Measurements from ENCODE around the gene HLA-DQB1.
"Not testable (repeated sequence)": the region's sequence is repeated elsewhere in the genome, so short reads cannot be mapped to it uniquely, and the experiment has no call there.

Gene HLA-DQB1

DNA sequence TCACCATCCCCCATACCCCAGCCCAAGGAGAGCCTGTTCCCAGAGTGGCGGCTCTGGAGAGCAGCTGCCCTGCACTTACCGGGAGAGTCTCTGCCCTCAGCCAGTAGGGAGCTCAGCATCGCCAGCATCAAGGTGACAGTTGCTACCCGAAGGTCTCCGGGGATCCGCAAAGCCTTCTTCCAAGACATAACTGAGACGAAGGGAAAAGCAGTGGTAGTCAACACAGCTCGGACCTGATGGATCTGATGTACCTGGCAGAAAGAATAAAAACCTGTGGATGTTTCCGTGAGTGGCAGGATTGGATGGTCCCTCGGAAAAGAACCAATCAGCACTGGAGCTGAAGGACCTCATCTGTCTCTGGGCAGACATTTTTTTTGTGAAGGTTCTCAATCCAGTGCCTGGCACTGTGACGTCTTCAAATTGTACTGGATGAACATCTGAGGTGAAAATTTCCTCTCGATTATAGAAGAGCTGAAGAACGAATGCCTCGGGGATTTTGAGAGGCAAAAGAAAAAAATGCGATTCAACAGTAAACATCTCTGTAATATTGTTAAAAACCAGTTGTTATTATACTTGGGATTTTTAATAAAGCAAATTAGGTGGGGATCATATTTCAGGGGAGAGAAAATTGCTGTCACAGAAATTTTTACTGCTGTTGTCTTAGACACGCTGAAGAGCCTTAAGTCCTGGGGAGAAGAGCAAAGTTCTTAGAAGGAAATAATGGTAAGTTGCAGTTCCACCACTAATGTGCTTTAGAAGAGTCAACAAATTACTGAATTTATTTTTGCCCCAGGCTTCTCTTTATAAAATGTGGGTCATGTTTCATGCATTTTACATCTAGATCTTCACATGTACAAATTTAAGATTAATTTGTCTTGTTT, at the start of gene HLA-DQB1:
Gene HLA-DQB1 (minus strand): TSS at position 238 of the 881 bp plus-strand sequence. CDS start 50 bp downstream, at position 188.
- peak; percentile 53 for DNase-seq (ENCODE audit: low read depth)

DNA sequence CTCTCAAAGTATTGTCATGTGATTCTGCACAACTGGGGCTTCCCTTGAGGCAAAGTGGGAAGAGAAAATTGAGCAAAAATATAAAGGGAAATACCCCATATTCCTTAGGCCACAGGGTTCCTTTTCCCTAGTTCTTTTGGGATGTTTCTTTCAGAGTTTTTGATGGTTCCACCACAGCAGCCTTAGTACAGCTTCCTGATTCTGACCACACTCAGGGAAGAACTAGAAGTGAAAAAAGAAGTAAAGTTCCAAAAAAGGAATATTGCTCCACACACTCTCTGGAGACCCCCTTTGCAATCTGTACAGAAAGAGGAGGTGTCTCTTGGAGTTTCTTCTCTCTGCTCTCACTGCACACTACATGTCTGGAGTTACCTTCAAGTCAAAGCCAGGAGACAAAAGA, 46.8 kb upstream of the HLA-DQB1 start:
- DNase-seq (ENCODE audit: low read depth) = no peak

DNA sequence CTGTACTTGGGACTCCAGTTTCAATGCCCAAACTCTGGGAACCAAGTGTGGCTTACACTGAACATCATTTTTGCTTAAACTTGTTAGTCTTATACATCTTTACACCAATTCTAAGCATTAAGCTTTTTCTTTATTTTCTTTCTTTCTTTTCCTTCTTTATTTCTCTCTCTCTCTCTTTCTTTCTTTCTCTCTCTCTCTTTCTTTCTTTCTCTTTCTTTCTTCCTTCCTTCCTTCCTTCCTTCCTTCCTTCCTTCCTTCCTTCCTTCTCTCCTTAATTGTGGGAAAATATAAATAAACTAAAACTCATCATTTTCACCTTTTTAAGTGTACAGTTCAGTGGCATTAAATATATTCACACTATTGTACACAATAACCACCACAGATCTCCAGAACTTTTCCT, 43.2 kb upstream of the HLA-DQB1 start:
- no peak for DNase-seq (ENCODE audit: low read depth)

DNA sequence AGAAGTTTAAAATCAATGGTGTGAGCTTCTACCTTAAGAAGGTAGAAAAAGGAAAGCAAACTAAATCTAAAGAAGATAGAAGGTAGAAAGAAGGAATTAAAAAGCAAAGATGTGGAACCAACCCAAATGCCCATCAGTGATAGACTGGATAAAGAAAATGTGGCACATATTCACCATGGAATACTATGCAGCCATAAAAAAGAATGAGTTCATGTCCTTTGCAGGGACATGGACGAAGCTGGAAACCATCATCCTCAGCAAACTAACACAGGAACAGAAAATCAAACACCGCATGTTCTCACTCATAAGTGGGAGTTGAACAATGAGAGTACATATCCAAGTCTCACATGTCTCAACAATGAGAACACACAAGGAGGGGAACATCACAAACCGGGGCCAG, 38.7 kb upstream of the HLA-DQB1 start:
- DNase-seq (ENCODE audit: low read depth) = not testable (repeated sequence)

DNA sequence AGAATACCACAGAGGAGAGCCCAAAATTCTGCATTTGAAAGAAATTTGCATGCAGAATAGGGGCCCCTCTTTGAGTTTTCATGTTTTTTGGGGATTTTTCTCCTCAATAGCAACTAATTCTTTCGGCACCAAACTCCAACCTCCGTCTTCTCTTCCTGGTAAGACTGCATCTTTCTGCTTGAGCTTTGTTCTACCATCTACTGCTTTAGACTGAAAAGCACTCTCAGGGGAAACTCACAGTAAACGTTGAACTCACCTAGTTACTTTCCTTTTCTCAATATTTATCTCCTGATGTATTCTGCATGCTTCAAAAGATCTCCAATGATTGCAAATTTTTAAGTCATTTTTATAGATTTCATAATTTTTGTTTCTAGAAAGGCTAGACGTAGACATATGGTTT, 36.9 kb upstream of the HLA-DQB1 start:
- DNase-seq (ENCODE audit: low read depth) = no peak

DNA sequence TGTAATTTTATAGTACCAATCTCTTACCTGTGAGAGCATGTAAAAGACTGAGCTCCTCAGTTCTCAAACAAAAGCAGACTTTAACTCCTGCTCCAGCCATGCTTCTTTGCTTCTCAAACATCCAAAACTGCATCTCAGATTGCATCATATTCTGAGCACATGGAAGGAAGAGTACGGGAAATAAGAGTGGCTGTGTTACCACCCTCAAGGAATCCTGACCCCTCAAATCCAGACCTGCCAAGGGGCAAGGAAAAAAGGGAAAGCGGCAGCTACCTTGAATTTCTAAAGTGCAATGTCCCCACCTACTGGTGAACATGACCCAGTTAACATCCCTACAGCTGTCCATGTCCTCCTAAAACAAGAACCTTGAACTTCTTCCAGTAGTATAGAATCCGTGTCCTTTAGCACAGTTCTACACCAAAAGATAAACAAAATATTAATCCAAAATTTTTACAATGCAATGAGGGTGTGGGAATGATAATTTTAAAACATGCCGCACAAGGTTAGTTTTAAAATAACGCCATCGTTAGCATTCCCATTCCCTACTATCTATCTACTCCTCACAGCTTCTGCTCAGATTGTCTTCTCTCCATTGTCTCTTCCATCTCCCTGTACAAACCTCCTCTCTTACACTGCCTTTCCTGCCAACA, 34.1 kb upstream of the HLA-DQB1 start:
- no peak for DNase-seq (ENCODE audit: low read depth)

DNA sequence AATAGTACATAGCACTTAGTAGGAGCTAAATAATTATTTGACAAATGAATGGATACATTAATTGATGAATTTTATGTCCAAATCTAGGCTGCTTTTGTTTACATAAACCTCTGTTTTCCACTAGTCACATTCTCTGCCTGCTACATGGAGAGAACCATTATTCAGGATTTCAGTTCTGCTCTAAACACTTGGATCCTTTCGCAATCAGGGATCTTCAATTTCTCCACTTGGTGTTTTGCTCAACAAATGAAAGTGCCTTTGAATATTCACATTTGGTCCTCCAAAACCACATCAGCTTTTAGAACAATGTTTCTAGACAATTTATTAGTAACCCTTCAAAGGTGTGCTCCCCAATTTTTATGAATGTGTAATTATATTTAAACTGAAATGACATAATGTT, 30.6 kb upstream of the HLA-DQB1 start:
- no peak for DNase-seq (ENCODE audit: low read depth)

DNA sequence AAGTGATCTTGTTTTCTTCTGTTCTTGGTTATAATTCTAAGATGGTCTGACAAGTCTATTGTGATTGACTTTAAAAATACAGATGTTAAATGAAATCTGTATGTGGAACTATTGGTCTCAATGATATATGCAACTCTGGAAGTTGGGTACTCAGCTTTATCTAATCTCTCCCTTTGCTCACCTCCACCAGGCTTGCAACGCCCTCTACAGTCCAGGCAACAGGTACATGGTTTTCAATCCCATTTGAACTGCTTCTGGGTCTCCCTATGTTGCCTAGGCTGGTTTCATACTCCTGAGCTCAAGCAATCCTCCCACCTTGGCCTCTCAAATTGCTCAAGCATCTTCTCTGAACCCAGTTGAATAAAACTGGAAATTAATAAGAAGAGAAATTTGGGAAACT, 25.6 kb upstream of the HLA-DQB1 start:
- DNase-seq (ENCODE audit: low read depth) = peak; percentile 36

DNA sequence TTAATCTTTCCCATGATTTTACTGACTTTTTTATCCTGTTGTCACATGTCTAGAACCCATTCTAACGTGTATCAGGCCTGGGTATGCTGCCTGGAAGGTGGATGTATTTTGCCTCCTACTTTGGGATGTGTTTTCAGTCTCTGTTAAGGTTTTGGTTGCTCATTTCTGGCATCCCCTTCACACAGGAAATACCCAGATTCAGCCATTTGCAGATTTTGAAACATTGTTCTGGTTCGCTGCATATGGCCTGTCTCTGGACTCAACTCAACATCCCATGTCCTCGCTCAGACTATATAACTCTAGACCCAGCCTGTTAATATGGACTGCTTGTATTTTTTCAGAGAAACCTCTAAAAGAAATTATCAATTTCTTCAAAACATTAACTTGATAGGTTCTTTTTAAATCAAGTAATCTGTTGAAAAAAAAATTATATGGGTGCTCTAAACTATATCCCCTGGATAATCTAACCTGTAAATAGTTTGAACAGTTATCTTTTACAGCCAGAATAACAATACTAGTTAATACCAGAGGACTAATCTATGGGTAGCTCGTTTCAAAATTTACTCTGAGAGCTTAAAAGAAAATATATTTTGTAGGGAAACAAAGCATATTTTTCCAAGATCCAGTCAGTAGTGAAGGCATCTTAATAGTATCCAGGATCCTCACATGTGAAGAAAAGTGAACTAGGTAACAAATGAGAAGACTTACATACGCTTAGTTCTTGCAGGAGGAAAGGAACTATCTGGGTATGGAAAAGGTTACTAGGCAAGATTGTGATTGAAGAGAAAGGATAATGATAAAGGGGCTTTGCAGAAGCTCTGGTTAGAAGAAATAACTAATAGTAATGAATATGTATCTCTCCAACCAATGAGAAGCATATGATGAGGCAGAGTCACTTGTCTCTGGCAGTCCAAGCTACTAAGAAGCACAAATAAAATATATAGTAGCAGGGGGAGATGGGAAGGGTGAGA, 23.4 kb upstream of the HLA-DQB1 start:
- no peak for DNase-seq (ENCODE audit: low read depth)

DNA sequence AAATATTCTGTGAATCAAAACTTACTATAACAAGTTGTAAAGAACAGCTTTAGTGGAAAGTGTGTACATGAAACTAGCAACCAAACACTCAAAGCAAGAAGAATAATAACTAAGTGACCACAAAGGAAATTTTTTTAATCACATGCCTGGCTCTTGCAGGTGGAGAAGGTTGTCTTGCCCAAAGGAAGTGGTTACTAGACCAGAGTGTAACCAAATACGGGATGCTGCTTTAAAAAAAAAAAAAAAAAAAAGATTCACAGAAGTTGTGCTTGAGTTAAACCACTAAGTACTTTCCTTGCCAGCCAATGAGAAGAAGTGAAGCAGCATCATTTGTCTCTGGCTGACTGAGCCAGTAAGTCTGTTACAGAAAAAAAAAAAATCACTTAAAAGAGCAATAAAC, 19.1 kb upstream of the HLA-DQB1 start:
- DNase-seq (ENCODE audit: low read depth) = no peak

DNA sequence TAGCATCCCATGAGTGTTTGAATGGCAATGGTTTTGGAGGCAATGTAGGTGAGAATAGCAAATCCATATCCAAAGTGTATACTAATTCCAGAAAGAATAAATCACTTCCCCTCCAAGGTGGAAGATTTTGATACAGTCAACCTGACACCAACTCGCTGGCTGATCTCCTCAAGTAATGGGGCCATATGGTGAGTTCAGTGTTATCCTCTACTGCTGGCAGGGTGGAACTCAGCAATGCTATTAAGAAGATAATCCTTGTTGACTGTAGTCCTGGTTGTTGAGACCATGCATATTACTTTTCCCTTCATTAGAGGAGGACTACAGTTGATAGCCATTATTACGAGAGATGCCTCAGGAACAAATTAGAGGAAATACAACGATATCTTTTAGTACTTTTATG, 17.8 kb upstream of the HLA-DQB1 start:
- no peak for DNase-seq (ENCODE audit: low read depth)

DNA sequence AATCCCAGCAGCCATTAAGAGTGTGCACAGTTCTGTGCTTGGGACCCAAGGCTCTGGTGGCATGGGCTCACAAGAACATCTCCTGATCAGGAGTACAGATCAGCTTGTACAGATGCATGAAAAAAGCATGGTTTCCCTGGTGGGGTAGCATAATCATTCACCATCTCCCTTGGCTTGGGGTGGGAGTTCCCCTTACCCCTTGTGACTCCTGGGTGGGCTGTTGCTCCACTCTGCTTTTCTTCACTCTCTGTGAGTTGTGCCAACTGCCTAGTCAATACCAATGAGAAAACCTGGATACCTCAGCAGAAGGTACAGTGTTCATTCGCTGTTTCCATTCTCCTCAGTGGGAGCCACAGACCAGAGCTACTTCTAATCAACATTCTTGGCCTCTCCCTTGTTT, 13.6 kb upstream of the HLA-DQB1 start:
- no peak for DNase-seq (ENCODE audit: low read depth)

DNA sequence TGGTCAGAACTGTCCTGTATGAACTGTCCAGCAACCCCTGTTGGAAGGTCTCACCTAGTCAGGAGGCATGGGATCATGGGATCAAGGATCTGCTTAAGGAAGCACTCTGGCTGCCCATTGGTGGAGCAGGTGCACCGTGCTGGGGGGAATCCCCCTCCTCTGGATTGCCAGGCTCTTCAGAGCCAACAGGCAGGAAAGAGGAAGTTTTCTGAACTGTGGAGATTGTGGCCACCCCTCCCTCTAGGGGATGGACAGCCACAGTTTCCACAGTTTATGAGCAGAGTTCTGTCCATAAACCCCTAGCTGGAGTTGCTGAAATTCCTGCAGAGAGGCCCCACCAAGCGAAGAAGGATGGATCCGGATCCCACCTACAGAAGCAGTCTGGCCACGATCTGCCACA, 13.0 kb upstream of the HLA-DQB1 start:
- DNase-seq (ENCODE audit: low read depth) = no peak

DNA sequence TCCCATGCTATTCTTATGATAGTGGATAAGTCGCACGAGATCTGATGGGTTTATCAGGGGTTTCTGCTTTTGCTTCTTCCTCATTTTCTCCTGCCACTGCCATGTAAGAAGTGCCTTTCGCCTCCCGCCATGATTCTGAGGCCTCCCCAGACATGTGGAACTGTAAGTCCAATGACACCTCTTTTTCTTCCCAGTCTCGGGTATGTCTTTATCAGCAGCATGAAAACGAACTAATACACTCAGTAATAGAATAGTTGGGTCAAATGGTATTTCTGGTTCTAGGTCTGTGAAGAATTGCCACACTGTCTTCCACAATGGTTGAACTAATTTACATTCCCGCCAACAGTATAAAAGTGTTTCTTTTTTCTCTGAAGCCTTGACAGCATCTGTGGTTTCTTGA, 7.7 kb upstream of the HLA-DQB1 start:
- DNase-seq (ENCODE audit: low read depth) = not testable (repeated sequence)

DNA sequence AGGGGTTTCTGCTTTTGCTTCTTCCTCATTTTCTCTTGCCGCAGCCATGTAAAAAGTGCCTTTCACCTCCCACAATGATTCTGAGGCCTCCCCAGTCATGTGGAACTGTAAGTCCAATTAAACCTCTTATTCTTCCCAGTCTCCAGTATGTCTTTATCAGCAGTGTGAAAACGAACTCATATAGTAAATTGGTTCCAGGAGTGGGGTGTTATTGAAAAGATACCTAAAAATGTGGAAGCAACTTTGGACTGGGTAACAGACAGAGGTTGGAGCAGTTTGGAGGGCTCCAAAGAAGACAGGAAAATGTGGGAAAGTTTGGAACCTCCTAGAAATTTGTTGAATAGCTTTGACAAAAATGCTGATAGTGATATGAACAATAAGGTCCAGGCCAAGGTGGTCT, 5.5 kb upstream of the HLA-DQB1 start:
- not testable (repeated sequence) for DNase-seq (ENCODE audit: low read depth)

DNA sequence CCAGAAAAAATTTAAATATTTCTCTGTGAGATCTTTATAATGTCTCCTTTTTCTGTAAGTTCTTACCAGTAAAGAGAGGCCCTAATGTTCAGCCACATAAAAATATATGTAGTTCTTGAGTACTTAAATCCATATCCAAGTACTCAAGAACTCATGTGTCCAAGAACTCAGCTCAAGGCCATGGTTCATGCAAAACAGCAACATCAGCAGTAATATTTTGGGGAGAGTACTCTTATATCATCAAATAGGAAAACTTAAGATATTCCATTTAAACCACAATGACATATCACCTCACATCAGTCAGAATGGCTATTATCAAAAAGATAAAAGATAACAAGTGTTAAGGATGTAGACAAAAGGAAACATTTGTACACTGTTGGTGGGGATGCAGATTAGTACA, 3.4 kb upstream of the HLA-DQB1 start:
- DNase-seq (ENCODE audit: low read depth) = no peak

DNA sequence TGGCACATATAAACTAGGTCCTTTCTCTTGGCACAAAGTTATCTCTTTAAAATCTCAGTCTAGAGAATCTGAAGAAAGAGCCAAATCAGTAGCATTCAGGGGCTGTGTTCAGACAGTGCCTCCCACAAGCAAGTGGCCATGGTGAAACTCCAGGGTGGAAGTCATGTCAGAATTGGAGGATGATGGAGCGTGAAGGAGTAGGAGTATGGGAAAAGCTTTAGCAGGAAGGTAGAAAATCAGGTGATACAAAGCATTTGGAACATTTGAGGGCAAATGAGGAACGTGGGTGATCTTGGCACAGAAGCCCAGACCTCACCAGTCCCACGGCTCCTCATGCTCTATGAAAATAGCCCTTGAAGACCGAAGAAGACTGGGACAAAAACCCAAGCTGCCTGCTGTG, 2.8 kb upstream of the HLA-DQB1 start:
- DNase-seq (ENCODE audit: low read depth) = no peak

DNA sequence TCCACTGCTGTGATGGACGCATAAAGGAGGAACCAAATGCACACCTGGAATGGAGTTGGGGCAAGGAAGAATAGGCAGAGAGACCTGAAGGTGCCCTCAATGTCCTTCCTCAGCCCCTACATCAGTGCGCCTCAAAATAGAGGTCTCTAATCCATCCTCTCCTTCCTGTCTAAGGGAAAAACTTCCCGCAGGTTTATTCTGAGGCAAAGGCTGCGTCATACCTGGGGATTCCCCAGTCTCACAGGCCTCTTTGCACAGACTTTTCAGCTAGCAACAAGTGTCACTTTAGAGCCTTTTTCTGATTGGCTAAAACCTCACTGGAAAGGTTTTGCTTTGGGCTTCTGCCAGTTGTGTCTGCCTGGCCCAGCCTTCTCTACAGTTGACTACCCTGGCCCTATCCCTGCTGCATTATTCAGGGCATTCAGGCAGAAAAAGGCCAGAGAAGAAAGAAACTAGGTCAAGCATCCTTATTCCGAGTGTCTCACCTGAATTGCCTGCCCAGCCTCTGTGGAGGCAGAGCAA, 1.8 kb upstream of the HLA-DQB1 start:
- no peak for DNase-seq (ENCODE audit: low read depth)

DNA sequence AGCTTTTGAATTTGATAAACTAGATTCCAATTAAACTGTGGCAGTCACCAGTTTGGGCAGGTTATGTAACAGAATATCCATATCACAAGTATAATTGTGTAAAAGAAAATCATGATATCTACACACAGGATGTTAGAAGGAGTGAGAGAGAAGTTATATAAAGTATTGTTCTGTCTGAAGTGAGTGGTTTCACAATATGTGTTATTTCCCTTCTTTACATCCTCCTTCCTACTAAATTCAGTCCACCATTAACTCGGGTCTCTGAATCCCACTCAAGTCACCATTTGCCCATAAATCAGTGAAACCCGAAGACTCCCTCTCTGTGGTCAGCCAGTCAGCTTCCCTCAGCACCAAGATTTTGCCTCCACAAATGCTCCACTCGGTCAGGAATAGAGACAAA, 796 bp downstream of the HLA-DQB1 start:
- no peak for DNase-seq (ENCODE audit: low read depth)

DNA sequence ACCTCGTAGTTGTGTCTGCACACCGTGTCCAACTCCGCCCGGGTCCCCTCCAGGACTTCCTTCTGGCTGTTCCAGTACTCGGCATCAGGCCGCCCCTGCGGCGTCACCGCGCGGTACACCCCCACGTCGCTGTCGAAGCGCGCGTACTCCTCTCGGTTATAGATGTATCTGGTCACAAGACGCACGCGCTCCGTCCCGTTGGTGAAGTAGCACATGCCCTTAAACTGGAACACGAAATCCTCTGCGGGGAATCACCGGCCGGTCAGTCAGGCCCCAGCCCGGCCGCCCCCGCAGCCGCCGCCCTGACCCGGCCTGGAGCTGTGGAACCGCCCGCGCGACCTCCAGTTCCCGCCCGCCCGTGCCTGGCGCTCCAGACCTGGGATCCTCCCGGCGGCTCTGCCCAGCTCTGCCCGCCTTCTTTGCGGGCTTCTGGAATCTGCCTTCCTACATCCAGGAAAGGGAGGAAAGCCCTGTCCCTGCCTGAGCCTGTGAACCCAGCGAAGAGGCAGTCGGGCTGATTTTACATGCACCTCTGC, 1.6 kb downstream of the HLA-DQB1 start:
- DNase-seq (ENCODE audit: low read depth) = peak; percentile 30

DNA sequence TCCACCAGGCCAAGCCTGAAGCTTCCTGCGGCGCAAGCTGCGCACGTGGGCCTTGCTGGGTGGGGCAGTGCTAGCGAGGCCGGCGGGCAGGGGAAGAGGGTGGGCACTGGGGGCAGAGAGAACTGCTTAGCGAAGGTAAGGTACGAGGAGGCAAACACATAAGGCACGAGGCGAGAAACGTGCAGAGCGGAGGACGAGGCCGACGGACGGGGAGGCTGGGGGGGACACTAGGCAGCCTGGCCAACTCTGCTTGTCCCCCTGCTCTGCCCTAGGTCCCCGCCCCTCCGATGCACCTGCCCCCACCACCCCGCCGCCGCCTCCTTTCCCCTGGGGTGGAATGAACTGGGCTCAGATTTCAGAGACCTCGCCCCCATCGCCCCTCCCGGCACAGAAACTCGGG, 2.1 kb downstream of the HLA-DQB1 start:
- no peak for DNase-seq (ENCODE audit: low read depth)

DNA sequence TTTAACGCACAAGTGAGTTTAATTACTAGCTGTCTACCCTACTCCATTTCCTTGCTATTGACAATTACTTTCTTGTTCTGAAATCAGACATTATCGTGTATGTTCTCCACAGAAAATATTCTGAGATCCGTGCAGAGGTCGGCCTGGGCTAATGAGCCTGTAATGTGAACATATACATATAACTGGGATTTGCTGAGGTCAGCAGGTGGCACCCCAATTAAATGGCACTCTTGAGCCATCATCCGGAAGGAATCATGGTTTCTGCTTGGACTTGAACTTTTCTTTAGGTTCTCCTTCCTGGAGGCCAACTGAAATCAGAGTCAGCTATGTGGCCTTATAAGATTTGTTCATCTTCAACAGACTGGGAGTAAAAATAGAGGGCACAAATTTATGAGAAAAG, 3.6 kb downstream of the HLA-DQB1 start:
- no peak for DNase-seq (ENCODE audit: low read depth)
